ENCODE results near the gene TMPRSS2.

Gene TMPRSS2

DNA sequence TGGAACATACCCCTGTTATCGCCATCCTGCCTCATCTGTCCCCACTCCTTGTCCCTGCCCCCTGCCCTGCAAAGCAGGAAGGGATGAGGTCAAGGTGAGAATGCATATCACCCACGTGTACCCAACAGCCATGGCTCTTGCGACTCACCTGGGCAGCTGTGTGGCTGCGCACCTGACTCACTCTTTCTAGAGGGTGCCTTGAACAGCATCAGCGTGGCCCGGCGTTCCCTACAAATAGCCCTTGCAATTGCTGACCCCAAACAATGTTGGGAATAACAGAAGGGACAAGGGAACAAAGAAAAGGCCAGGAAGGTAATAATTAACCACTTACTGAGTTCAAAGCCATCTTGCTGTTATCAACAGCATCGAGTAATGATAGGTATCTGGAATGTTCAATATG, 10.2 kb downstream of the TMPRSS2 start:
- H3K4me1 ChIP-seq (ENCODE audit: control insufficient read depth, insufficient read depth, low read length), result peaks cover 3% of the 10 kb centered on the region; the same call in 1 of the 2 replicates
- H3K4me3 ChIP-seq (ENCODE audit: low read depth, low read length), result no peak overlapping the region
- H3K9ac ChIP-seq (ENCODE audit: low read depth, low read length), result no peak overlapping the region
- H3K27me3 ChIP-seq (ENCODE audit: control insufficient read depth, insufficient read depth, low read length), result no peaks in the 10 kb centered on the region
- H3K36me3 ChIP-seq (ENCODE audit: control insufficient read depth, insufficient read depth, low read length), result no peaks in the 10 kb centered on the region
- H3K27ac ChIP-seq (ENCODE audit: low read depth, low read length), result no peak overlapping the region
- no peaks in the 10 kb centered on the region for H3K9me3 ChIP-seq (ENCODE audit: control insufficient read depth, insufficient read depth, low read length)

DNA sequence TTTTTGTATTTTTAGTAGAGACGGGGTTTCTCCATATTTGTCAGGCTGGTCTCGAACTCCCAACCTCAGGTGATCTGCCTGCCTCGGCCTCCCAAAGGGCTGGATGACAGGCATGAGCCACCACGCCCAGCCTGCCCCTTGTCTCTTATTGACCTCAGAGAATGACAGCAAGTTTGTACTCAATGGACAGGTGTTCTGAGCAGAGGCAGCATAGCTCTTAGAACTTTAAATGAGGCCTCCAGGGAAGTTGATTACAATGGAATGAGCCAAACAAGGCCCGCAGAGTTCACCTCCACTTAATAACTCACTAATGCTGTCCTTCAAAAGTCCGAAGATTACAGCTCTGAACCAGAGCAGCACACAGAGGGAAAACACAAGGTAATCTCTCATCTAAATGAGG, 10.9 kb downstream of the TMPRSS2 start:
- no peak overlapping the region for H3K4me3 ChIP-seq (ENCODE audit: low read depth, low read length)
- H3K36me3 ChIP-seq (ENCODE audit: control insufficient read depth, insufficient read depth, low read length), result no peaks in the 10 kb centered on the region
- no peak overlapping the region for H3K9ac ChIP-seq (ENCODE audit: low read depth, low read length)
- H3K27me3 ChIP-seq (ENCODE audit: control insufficient read depth, insufficient read depth, low read length), result no peaks in the 10 kb centered on the region
- no peaks in the 10 kb centered on the region for H3K9me3 ChIP-seq (ENCODE audit: control insufficient read depth, insufficient read depth, low read length)
- H3K4me1 ChIP-seq (ENCODE audit: control insufficient read depth, insufficient read depth, low read length), result peaks cover 3% of the 10 kb centered on the region; the same call in 1 of the 2 replicates
- H3K27ac ChIP-seq (ENCODE audit: low read depth, low read length), result no peak overlapping the region

GRCh38 chr21:41494242-41494641, 13.7 kb downstream of the TMPRSS2 start:
- Histone ChIP-seq H3K9ac (ENCODE audit: low read depth, low read length) (no peak overlapping the region), H3K4me3 (ENCODE audit: low read depth, low read length) (no peak overlapping the region), H3K27me3 (ENCODE audit: control insufficient read depth, insufficient read depth, low read length) (no peaks in the 10 kb centered on the region), H3K4me1 (ENCODE audit: control insufficient read depth, insufficient read depth, low read length) (peaks cover 3% of the 10 kb centered on the region; the same call in 1 of the 2 replicates), H3K27ac (ENCODE audit: low read depth, low read length) (no peak overlapping the region), H3K36me3 (ENCODE audit: control insufficient read depth, insufficient read depth, low read length) (peaks cover 4% of the 10 kb centered on the region), H3K9me3 (ENCODE audit: control insufficient read depth, insufficient read depth, low read length) (no peaks in the 10 kb centered on the region)

- no peaks in the 10 kb centered on the region for H3K4me1 ChIP-seq (ENCODE audit: control insufficient read depth, insufficient read depth, low read length)
- no peak overlapping the region for H3K4me3 ChIP-seq (ENCODE audit: low read depth, low read length)
- H3K9ac ChIP-seq (ENCODE audit: low read depth, low read length), result no peak overlapping the region
- H3K27ac ChIP-seq (ENCODE audit: low read depth, low read length), result no peak overlapping the region
- H3K9me3 ChIP-seq (ENCODE audit: control insufficient read depth, insufficient read depth, low read length), result no peaks in the 10 kb centered on the region
- peaks cover 21% of the 10 kb centered on the region for H3K36me3 ChIP-seq (ENCODE audit: control insufficient read depth, insufficient read depth, low read length)
- H3K27me3 ChIP-seq (ENCODE audit: control insufficient read depth, insufficient read depth, low read length), result no peaks in the 10 kb centered on the region
Measured at GRCh38 chr21:41491412-41491811, 16.5 kb downstream of the TMPRSS2 start.

DNA sequence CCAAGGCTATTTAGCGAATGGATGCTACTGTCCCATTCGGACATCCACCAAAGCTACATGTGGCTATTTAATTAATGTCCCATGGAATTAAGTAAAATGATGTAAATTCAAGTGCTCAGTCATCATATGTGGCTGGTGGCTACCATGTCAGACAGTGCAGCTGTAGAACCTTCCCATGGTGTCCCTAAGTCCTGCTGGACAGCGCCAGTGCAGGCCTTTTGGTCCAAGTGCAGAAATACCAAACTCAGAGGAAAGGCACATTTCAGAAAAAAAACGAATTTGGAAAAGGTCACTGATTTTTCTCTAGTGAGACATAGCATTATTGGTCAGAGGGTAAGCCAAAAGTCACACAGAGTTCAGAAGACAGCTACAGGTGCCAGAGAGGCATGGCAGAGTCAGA, 17.6 kb downstream of the TMPRSS2 start:
- H3K9ac ChIP-seq (ENCODE audit: low read depth, low read length), result no peak overlapping the region
- H3K36me3 ChIP-seq (ENCODE audit: control insufficient read depth, insufficient read depth, low read length), result peaks cover 21% of the 10 kb centered on the region
- no peaks in the 10 kb centered on the region for H3K9me3 ChIP-seq (ENCODE audit: control insufficient read depth, insufficient read depth, low read length)
- no peak overlapping the region for H3K4me3 ChIP-seq (ENCODE audit: low read depth, low read length)
- H3K4me1 ChIP-seq (ENCODE audit: control insufficient read depth, insufficient read depth, low read length), result no peaks in the 10 kb centered on the region
- H3K27me3 ChIP-seq (ENCODE audit: control insufficient read depth, insufficient read depth, low read length), result no peaks in the 10 kb centered on the region
- H3K27ac ChIP-seq (ENCODE audit: low read depth, low read length), result no peak overlapping the region

DNA sequence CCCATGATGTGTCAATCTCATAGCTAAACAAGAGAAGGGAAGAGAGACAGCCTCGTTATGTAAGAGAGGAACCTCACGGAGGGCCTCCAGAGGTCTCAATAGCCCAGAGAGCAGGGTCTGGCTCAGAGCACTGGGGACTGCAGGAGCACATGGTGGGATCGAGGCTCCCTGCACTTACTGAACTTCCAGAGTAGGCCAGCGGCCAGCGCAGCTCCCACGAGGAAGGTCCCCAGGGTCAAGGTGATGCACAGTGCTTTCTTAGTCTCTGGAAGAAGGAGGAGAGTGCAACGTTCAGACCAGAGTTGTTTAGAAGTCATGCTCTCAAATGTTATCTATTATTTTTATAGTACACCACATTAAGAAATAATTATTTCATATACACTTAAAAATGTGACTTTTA, 18.6 kb downstream of the TMPRSS2 start:
- Histone ChIP-seq H3K27ac (ENCODE audit: low read depth, low read length) (no peak overlapping the region), H3K36me3 (ENCODE audit: control insufficient read depth, insufficient read depth, low read length) (peaks cover 21% of the 10 kb centered on the region), H3K9me3 (ENCODE audit: control insufficient read depth, insufficient read depth, low read length) (no peaks in the 10 kb centered on the region), H3K4me3 (ENCODE audit: low read depth, low read length) (no peak overlapping the region), H3K9ac (ENCODE audit: low read depth, low read length) (no peak overlapping the region), H3K4me1 (ENCODE audit: control insufficient read depth, insufficient read depth, low read length) (no peaks in the 10 kb centered on the region), H3K27me3 (ENCODE audit: control insufficient read depth, insufficient read depth, low read length) (no peaks in the 10 kb centered on the region)

DNA sequence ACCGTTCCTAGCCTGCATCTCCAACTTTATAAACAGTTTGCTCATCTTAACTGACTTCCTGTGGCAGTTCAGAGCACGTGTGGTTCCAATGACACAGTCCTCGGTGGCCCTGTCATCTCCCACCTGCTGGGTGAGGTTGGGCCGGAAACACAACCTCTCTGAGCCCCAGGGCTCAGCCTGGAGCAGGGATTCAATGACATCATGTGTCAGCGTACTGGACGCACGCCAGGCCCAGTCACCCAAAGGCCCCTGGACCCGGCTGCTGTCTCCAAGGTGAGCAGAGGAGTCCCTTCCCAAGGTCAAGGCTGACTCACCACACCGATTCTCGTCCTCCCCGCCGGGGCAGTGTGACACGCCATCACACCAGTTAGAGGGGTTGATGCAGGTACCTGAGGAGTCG, 19.9 kb downstream of the TMPRSS2 start:
- H3K4me1 ChIP-seq (ENCODE audit: control insufficient read depth, insufficient read depth, low read length), result no peaks in the 10 kb centered on the region
- no peaks in the 10 kb centered on the region for H3K27me3 ChIP-seq (ENCODE audit: control insufficient read depth, insufficient read depth, low read length)
- H3K9ac ChIP-seq (ENCODE audit: low read depth, low read length), result no peak overlapping the region
- H3K4me3 ChIP-seq (ENCODE audit: low read depth, low read length), result no peak overlapping the region
- H3K36me3 ChIP-seq (ENCODE audit: control insufficient read depth, insufficient read depth, low read length), result peaks cover 21% of the 10 kb centered on the region
- no peak overlapping the region for H3K27ac ChIP-seq (ENCODE audit: low read depth, low read length)
- H3K9me3 ChIP-seq (ENCODE audit: control insufficient read depth, insufficient read depth, low read length), result no peaks in the 10 kb centered on the region

GRCh38 chr21:41487082-41487481, 20.9 kb downstream of the TMPRSS2 start:
- no peak overlapping the region for H3K4me3 ChIP-seq (ENCODE audit: low read depth, low read length)
- H3K9me3 ChIP-seq (ENCODE audit: control insufficient read depth, insufficient read depth, low read length), result no peaks in the 10 kb centered on the region
- no peaks in the 10 kb centered on the region for H3K4me1 ChIP-seq (ENCODE audit: control insufficient read depth, insufficient read depth, low read length)
- H3K9ac ChIP-seq (ENCODE audit: low read depth, low read length), result no peak overlapping the region
- H3K36me3 ChIP-seq (ENCODE audit: control insufficient read depth, insufficient read depth, low read length), result peaks cover 21% of the 10 kb centered on the region
- no peaks in the 10 kb centered on the region for H3K27me3 ChIP-seq (ENCODE audit: control insufficient read depth, insufficient read depth, low read length)
- no peak overlapping the region for H3K27ac ChIP-seq (ENCODE audit: low read depth, low read length)

DNA sequence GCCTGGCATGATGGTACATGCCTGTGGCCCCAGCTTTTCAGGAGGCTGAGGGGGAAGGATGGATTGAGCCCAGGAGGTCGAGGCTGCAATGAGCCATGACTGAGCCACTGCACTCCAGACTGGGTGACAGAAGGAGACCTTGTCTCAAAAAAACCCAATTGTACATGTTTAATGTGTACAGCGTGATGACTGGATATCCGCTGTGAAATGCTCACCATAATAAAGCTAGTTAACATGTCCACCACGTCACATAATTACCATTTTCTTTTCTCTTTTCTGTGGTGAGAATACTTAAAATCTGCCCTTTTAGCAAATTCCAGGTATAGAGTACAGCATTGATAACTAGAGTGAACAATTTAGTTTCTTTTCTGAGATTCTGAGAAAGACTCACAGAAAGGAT, 24.0 kb downstream of the TMPRSS2 start:
- H3K9me3 ChIP-seq (ENCODE audit: control insufficient read depth, insufficient read depth, low read length), result no peaks in the 10 kb centered on the region
- peaks cover 14% of the 10 kb centered on the region for H3K36me3 ChIP-seq (ENCODE audit: control insufficient read depth, insufficient read depth, low read length)
- no peak overlapping the region for H3K9ac ChIP-seq (ENCODE audit: low read depth, low read length)
- peaks cover 13% of the 10 kb centered on the region for H3K4me1 ChIP-seq (ENCODE audit: control insufficient read depth, insufficient read depth, low read length)
- no peak overlapping the region for H3K27ac ChIP-seq (ENCODE audit: low read depth, low read length)
- H3K27me3 ChIP-seq (ENCODE audit: control insufficient read depth, insufficient read depth, low read length), result no peaks in the 10 kb centered on the region
- H3K4me3 ChIP-seq (ENCODE audit: low read depth, low read length), result no peak overlapping the region

- no peaks in the 10 kb centered on the region for H3K9me3 ChIP-seq (ENCODE audit: control insufficient read depth, insufficient read depth, low read length)
- no peak overlapping the region for H3K27ac ChIP-seq (ENCODE audit: low read depth, low read length)
- H3K4me3 ChIP-seq (ENCODE audit: low read depth, low read length), result no peak overlapping the region
- H3K4me1 ChIP-seq (ENCODE audit: control insufficient read depth, insufficient read depth, low read length), result peaks cover 18% of the 10 kb centered on the region
- H3K36me3 ChIP-seq (ENCODE audit: control insufficient read depth, insufficient read depth, low read length), result peaks cover 10% of the 10 kb centered on the region; the same call in 1 of the 2 replicates
- H3K9ac ChIP-seq (ENCODE audit: low read depth, low read length), result no peak overlapping the region
- H3K27me3 ChIP-seq (ENCODE audit: control insufficient read depth, insufficient read depth, low read length), result no peaks in the 10 kb centered on the region
Measured at GRCh38 chr21:41483415-41483814, 24.5 kb downstream of the TMPRSS2 start.

GRCh38 chr21:41482980-41483379, 25.0 kb downstream of the TMPRSS2 start:
- H3K4me1 ChIP-seq (ENCODE audit: control insufficient read depth, insufficient read depth, low read length), result peaks cover 23% of the 10 kb centered on the region
- no peak overlapping the region for H3K4me3 ChIP-seq (ENCODE audit: low read depth, low read length)
- H3K36me3 ChIP-seq (ENCODE audit: control insufficient read depth, insufficient read depth, low read length), result peaks cover 5% of the 10 kb centered on the region; the same call in 1 of the 2 replicates
- H3K27ac ChIP-seq (ENCODE audit: low read depth, low read length), result no peak overlapping the region
- no peak overlapping the region for H3K9ac ChIP-seq (ENCODE audit: low read depth, low read length)
- H3K27me3 ChIP-seq (ENCODE audit: control insufficient read depth, insufficient read depth, low read length), result no peaks in the 10 kb centered on the region
- no peaks in the 10 kb centered on the region for H3K9me3 ChIP-seq (ENCODE audit: control insufficient read depth, insufficient read depth, low read length)

GRCh38 chr21:41482301-41482700, 25.7 kb downstream of the TMPRSS2 start:
- Histone ChIP-seq H3K27ac (ENCODE audit: low read depth, low read length) (no peak overlapping the region), H3K9ac (ENCODE audit: low read depth, low read length) (no peak overlapping the region), H3K27me3 (ENCODE audit: control insufficient read depth, insufficient read depth, low read length) (no peaks in the 10 kb centered on the region), H3K4me3 (ENCODE audit: low read depth, low read length) (no peak overlapping the region), H3K4me1 (ENCODE audit: control insufficient read depth, insufficient read depth, low read length) (peaks cover 29% of the 10 kb centered on the region), H3K9me3 (ENCODE audit: control insufficient read depth, insufficient read depth, low read length) (no peaks in the 10 kb centered on the region), H3K36me3 (ENCODE audit: control insufficient read depth, insufficient read depth, low read length) (peaks cover 2% of the 10 kb centered on the region; the same call in 1 of the 2 replicates)

Measured in HUES48 (cell line).